SIG-M5 (cell line): Measurements from ENCODE around the gene RHEBL1.
A peak's percentile ranks its signal among the peaks of the same experiment; 100 is the strongest.

Source experiments
- DNase-seq: peaks from one replicate; lab custom pipeline; 2025; lab: John Stamatoyannopoulos, UW

RHEBL1 gene

DNA sequence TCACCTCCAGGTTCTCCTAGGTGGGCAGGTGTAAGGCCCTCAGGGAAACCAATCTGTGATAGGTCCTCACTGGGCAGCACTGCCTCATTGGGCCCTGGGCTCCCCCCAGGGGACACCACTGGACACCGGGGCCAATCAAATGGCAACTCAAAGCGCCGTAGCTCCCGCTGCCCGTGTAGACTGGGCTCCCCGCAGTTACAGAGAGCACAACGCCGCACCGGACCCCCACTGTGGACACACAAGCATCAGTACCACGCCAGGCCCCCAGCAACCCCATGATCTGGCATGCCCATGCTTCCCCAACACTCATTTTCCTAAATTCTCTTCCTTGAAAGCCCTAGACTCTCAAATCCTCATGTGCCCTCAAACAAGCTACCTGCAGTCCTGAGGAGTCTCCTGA lies 15.3 kb downstream of the RHEBL1 start:
- no peak for DNase-seq

- no peak for DNase-seq
Observed at GRCh38 chr12:49054096-49054495, 15.7 kb downstream of the RHEBL1 start.

DNA sequence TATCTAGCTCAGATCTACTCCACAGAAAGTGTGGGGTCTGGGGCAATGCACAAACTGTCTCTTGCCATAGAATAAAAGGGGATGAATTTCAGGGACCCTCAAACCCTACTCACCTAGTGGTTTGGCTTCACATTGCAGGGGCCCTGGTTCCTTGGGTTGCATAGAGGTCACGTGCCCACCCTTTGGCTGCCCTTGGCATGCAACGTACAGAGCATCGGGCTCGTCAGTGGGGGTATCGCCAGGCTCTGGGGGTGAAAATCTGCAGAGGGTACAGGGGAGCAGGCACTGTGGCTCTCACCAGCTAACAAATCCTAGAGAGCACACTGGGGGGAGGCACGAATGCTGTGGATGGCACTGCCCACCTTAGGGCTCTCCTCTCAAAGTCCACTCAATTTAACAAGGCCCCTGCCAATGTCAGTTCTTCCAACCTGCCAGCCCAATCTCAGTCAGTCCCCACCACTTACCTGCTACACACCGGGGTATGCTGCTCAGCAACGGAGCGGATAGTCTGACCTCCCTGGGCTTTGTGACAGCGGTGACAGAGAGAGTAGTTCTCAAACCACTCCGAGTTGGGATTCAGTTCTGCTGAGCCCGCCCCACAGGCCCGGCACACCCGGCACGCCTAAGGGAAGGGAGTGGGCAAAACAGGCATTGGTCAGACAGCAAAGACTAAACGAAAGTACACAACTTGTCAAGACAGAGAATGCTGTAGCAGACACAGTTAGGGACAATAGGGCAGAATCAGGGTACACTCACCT lies 17.1 kb downstream of the RHEBL1 start:
- no peak for DNase-seq

- no peak for DNase-seq
Observed at GRCh38 chr12:49051777-49052438, 17.9 kb downstream of the RHEBL1 start.

GRCh38 chr12:49051373-49051764 lies 18.4 kb downstream of the RHEBL1 start:
- no peak for DNase-seq

- no peak for DNase-seq
Observed at GRCh38 chr12:49050507-49051372, 19.0 kb downstream of the RHEBL1 start.

DNA sequence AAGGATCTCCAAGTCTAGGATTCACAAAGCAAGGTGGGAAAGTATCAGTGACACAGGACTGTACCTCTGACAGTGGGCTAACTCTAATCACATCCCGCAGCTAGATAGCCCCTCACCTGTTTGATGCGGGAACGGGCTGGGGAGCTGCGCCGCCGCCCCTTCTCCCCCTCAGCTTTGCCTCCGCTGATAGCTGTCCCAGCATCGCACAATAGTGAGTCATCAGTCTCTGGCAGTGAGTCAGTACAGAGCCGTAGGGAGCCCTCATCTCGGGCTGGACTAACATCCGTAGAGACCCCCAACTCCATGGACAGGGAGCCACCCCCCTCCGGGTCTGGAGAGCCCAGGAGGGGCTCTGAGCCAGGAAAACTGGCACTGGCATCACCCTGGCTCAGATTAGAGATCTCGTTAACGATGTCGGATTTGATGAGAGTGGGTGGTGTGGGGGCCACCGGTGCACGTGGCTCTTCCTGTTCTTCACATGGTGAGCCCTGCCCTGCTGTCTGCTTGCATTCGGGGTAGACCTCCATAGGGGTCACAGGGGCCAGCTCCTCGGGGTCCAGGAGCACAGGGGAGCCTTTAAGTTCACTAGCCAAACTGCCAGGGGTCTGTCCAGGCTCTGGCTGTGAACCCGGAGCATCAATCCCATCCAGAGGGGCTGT lies 20.1 kb downstream of the RHEBL1 start:
- DNase-seq = no peak

GRCh38 chr12:49048953-49049352 lies 20.8 kb downstream of the RHEBL1 start:
- no peak for DNase-seq

- no peak for DNase-seq
Observed at GRCh38 chr12:49046129-49046895, 23.5 kb downstream of the RHEBL1 start.

DNA sequence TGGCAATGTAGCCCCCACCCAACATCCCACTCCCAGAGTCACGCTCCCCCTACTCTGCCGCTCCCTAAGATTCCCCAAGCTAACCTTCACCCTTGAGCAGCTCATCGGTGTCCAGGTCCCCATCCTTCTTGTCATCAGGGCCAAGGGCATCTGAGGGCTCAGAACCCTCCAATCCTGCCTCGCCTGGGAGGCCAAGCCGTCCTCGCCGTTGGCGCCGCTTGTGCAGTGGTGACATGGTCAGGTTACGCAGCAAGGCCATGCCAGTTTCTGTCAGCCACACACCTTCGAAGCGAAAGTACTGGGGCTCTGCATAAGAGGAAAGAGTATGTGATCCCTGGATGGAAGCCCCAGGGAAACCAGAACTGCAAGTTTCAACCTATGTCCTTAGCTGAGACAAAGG lies 25.1 kb downstream of the RHEBL1 start:
- DNase-seq = no peak

DNA sequence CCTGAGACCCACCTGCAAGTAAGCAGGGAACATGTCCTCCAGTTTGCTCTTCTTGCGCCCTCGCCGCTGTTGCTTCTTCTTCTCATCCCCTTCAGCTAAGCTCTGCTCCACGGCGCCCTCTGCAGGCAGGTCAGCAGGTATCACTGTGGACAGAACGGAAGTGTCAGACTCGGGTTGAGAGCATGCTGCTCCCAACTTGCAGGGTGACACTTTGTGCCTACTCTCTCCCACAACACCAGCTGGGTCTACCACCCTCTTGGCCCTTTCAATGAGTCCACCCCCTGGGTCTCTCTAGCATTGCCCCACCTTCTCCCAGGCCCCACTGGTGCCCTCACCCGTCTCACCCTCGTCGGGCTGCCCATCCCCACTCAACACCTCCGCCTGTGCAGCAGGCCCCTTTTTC lies 25.9 kb downstream of the RHEBL1 start:
- peak; percentile 12 for DNase-seq

- DNase-seq = no peak
Observed at GRCh38 chr12:49043241-49043640, 26.5 kb downstream of the RHEBL1 start.

- no peak for DNase-seq
Observed at GRCh38 chr12:49041881-49042484, 27.8 kb downstream of the RHEBL1 start.

- DNase-seq = no peak
Observed at GRCh38 chr12:49041036-49041880, 28.5 kb downstream of the RHEBL1 start.

DNA sequence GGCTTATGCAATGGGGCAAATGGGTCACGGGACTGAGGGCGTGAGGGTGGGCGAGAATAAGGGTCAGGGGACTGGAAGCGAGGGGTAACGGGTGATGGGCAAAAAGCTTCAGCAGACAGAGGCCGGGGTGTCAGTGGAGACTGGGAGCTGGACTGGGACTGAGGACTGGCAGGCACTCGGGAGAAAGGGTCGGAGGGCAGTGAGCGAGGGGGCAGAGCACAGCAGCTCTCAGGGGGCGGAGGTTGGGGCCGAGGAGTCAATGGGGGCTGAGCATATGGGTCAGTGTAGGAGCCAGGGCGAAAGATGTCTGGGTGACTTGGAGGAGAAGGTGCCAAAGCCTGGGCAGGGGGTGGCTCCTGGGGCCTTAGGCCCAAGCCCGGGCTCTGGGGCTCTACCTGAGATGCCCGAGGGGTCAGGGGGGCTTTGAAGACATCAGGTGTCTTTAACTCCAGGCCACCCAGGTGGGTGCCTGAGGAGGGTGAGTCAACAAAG lies 29.4 kb downstream of the RHEBL1 start:
- no peak for DNase-seq

GRCh38 chr12:49039421-49040363 lies 30.1 kb downstream of the RHEBL1 start:
- DNase-seq = no peak

- no peak for DNase-seq
Observed at GRCh38 chr12:49038291-49038955, 31.4 kb downstream of the RHEBL1 start.

- DNase-seq = no peak
Observed at GRCh38 chr12:49037947-49038237, 31.9 kb downstream of the RHEBL1 start.
